ENCODE measurements around the gene ABCA1.

- TF ChIP-seq CTCF (conservative IDR thresholded peaks at IDR 0.05; ENCODE audit: low read depth, low read length) (no peak), EZH2 (IDR thresholded peaks at IDR 0.05; ENCODE audit: low read length, unreplicated experiment) (no peak), EZH2phosphoT487 (IDR thresholded peaks at IDR 0.05; ENCODE audit: borderline replicate concordance, low read length) (no peak)
These were observed 161.9 kb downstream of the ABCA1 start for GRCh38 chr9:104766025-104766424.

Data from PC-3 (cell line).